Fibroblast of villous mesenchyme (primary cell): Measurements from ENCODE around the gene PRR14. TPM values are rescaled to one million over a fixed set of nuclear protein-coding genes. Genes with fewer than 3 reads are reported as not detected.

Source experiments
- DNase-seq: peaks from one replicate; pipeline ENCODE4 v3.0.0-alpha.2; 2010; ENCODE audit warnings: low read depth
- H3K4me3 ChIP-seq: 2 replicates; pipeline ENCODE4 v1.5.1; 2011; ENCODE audit warnings: low read depth, mild to moderate bottlenecking, low read length
- CTCF ChIP-seq: IDR thresholded peaks from 2 replicates; pipeline ENCODE4 v1.5.1; 2012; ENCODE audit warnings: low read depth, mild to moderate bottlenecking, low read length; ENCODE audit not compliant: insufficient read depth
- total RNA-seq: library from RNA; depleted of rRNA; stranded (reverse); fragments of >200 nt; gene quantifications from 2 replicates; pipeline ENCODE4 v1.2.3, GENCODE V29; 2012

PRR14 gene
- total RNA-seq, 1 donor: 5.6 TPM

- TF ChIP-seq CTCF: no peak
- H3K4me3 ChIP-seq: peak overlapping the region; percentile 93
- peak; percentile 13 for DNase-seq
Measured at GRCh38 chr16:30660424-30661261, 9.9 kb downstream of the PRR14 start.

GRCh38 chr16:30662449-30662848, 11.7 kb downstream of the PRR14 start:
- no peak for DNase-seq
- TF ChIP-seq CTCF: no peak
- no peak overlapping the region for H3K4me3 ChIP-seq

GRCh38 chr16:30663038-30663437, 12.3 kb downstream of the PRR14 start:
- TF ChIP-seq CTCF: no peak
- no peak for DNase-seq
- H3K4me3 ChIP-seq: no peak overlapping the region

GRCh38 chr16:30663820-30664219, 13.1 kb downstream of the PRR14 start:
- no peak overlapping the region for H3K4me3 ChIP-seq
- TF ChIP-seq CTCF: no peak
- no peak for DNase-seq

GRCh38 chr16:30664616-30665109, 13.9 kb downstream of the PRR14 start:
- TF ChIP-seq CTCF: no peak
- no peak for DNase-seq
- no peak overlapping the region for H3K4me3 ChIP-seq

- DNase-seq: no peak
- H3K4me3 ChIP-seq: no peak overlapping the region
- TF ChIP-seq CTCF: no peak
Measured at GRCh38 chr16:30665155-30665829, 14.5 kb downstream of the PRR14 start.

GRCh38 chr16:30665830-30666190, 15.1 kb downstream of the PRR14 start:
- no peak for TF ChIP-seq CTCF
- DNase-seq: no peak
- H3K4me3 ChIP-seq: no peak overlapping the region
